SK-N-SH (cell line): Measurements from ENCODE around the gene CYB561. TPM values are rescaled to one million over a fixed set of nuclear protein-coding genes. Genes with fewer than 3 reads are reported as not detected.

ENCODE experiments used
- CTCF ChIA-PET: fragments of 300-600, 350-600 bp; formaldehyde crosslinking; extraction: SDS; loops from one replicate; lab custom pipeline; 2021; lab: Yijun Ruan, JAX
- POLR2A ChIA-PET: fragments of 350-600 bp; sonication (Branson Sonifier 250); formaldehyde crosslinking; extraction: SDS; loops from one replicate; lab custom pipeline; 2020; ENCODE audit warnings: antibody characterized with exemption, inconsistent platforms; lab: Yijun Ruan, JAX
- DNase-seq: peaks from one replicate; pipeline ENCODE4 v3.0.0; 2012
- H2AFZ ChIP-seq: fragments of 200-600 bp; sonication (generic); 2 replicates; pipeline ENCODE4 v1.8.1; 2016; ENCODE audit warnings: antibody characterized with exemption, mild to moderate bottlenecking, low read depth
- H3F3A ChIP-seq: fragments of 200-600 bp; sonication (generic); replicated peaks from 2 replicates; pipeline ENCODE3; 2016; ENCODE audit warnings: antibody characterized with exemption, mild to moderate bottlenecking; ENCODE audit not compliant: insufficient read depth
- H3K27ac ChIP-seq, 2 experiments: fragments of 200-500 bp in 1 of 2; fragments of 200-600 bp in 1 of 2; sonication (Bioruptor generic) in 1 of 2; sonication (generic), shearing (Covaris generic) in 1 of 2; 2 replicates each; pipeline versions ENCODE4 v1.5.1 to v1.6.1; 2014 to 2016; ENCODE audit warnings: low read depth in 2 of 2, inconsistent platforms in 1 of 2, low read length in 1 of 2, mild to moderate bottlenecking in 1 of 2, mixed read lengths in 1 of 2
- H3K27me3 ChIP-seq: fragments of 200-600 bp; sonication (generic), shearing (Covaris generic); 2 replicates; pipeline ENCODE4 v1.6.1; 2016; ENCODE audit warnings: mixed run types; ENCODE audit not compliant: insufficient read depth
- H3K36me3 ChIP-seq, 2 experiments: fragments of 200-500 bp in 1 of 2; fragments of 200-600 bp in 1 of 2; sonication (Bioruptor generic) in 1 of 2; sonication (generic) in 1 of 2; replicated peaks in 1 of 2; 2 replicates each; pipeline versions ENCODE3 to v1.5.1; 2014 to 2016; ENCODE audit warnings: low read length in 1 of 2, mild to moderate bottlenecking in 1 of 2; ENCODE audit not compliant: insufficient read depth in 2 of 2, control insufficient read depth in 1 of 2
- H3K4me1 ChIP-seq, 2 experiments: fragments of 200-500 bp in 1 of 2; fragments of 200-600 bp in 1 of 2; sonication (Bioruptor generic) in 1 of 2; sonication (generic), shearing (Covaris generic) in 1 of 2; 2 replicates each; pipeline versions ENCODE4 v1.5.1 to v1.6.1; 2014 to 2016; ENCODE audit warnings: low read depth in 1 of 2, low read length in 1 of 2, mixed run types in 1 of 2; ENCODE audit not compliant: insufficient read depth in 2 of 2, control insufficient read depth in 1 of 2
- H3K4me2 ChIP-seq: fragments of 200-600 bp; sonication (generic), shearing (Covaris generic); 2 replicates; pipeline ENCODE4 v1.6.1; 2017; ENCODE audit warnings: mixed run types
- H3K4me3 ChIP-seq, 2 experiments: fragments of 200-500 bp in 1 of 2; fragments of 200-600 bp in 1 of 2; sonication (Bioruptor generic) in 1 of 2; sonication (generic), shearing (Covaris generic) in 1 of 2; 2 replicates each; pipeline versions ENCODE4 v1.5.1 to v1.8.1; 2014 to 2016; ENCODE audit warnings: low read depth in 2 of 2, inconsistent platforms in 1 of 2, low read length in 1 of 2, mild to moderate bottlenecking in 1 of 2, mixed read lengths in 1 of 2, moderate library complexity in 1 of 2
- H3K79me2 ChIP-seq: fragments of 200-600 bp; sonication (generic); 2 replicates; pipeline ENCODE4 v1.8.1; 2017; ENCODE audit warnings: mild to moderate bottlenecking; ENCODE audit not compliant: insufficient read depth
- H3K9ac ChIP-seq: fragments of 200-600 bp; sonication (generic); 2 replicates; pipeline ENCODE4 v1.6.1; 2017; ENCODE audit warnings: mixed run types
- H3K9me2 ChIP-seq: fragments of 200-600 bp; sonication (generic); 2 replicates; pipeline ENCODE4 v1.6.1; 2017; ENCODE audit warnings: mixed run types
- H3K9me3 ChIP-seq: fragments of 200-600 bp; sonication (generic); 2 replicates; pipeline ENCODE4 v1.6.1; 2017; ENCODE audit warnings: mixed run types, mild to moderate bottlenecking, moderate library complexity
- H4K20me1 ChIP-seq: fragments of 200-600 bp; sonication (generic); 2 replicates; pipeline ENCODE4 v1.6.1; 2017; ENCODE audit warnings: mild to moderate bottlenecking, mixed run types; ENCODE audit not compliant: insufficient read depth
- CTCF ChIP-seq: fragments of 200-600 bp; sonication (generic); IDR thresholded peaks from 2 replicates; pipeline ENCODE4 v1.6.1; 2017; ENCODE audit warnings: antibody characterized with exemption, mild to moderate bottlenecking, moderate library complexity
- ELF1 ChIP-seq: IDR thresholded peaks from 2 replicates; pipeline ENCODE4 v1.4.0; 2012
- EP300 ChIP-seq, 2 experiments: IDR thresholded peaks; 2 replicates each; pipeline versions ENCODE4 v1.4.0 to v1.6.1; 2012; ENCODE audit warnings: borderline replicate concordance in 1 of 2, low read depth in 1 of 2, low read length in 1 of 2
- GABPA ChIP-seq: IDR thresholded peaks from 2 replicates; pipeline ENCODE4 v1.4.0; 2012; ENCODE audit warnings: low read depth, mild to moderate bottlenecking
- GATA2 ChIP-seq: sonication (generic); formaldehyde crosslinking; IDR thresholded peaks from 2 replicates; pipeline ENCODE4 v1.5.0; 2020; ENCODE audit warnings: mild to moderate bottlenecking, missing genetic modification reagents
- IRF3 ChIP-seq: fragments of 150-350 bp; IDR thresholded peaks from 2 replicates; pipeline ENCODE4 v1.6.1; 2016; ENCODE audit warnings: mild to moderate bottlenecking, low read depth, low read length
- JUND ChIP-seq: IDR thresholded peaks from 2 replicates; pipeline ENCODE4 v1.4.0; 2012
- MAX ChIP-seq: IDR thresholded peaks from 2 replicates; pipeline ENCODE4 v1.4.0; 2012; ENCODE audit warnings: low read depth
- RAD21 ChIP-seq: IDR thresholded peaks from 2 replicates; pipeline ENCODE4 v1.6.1; 2012; ENCODE audit warnings: mild to moderate bottlenecking, low read length
- RCOR1 ChIP-seq: fragments of 150-350 bp; IDR thresholded peaks from 2 replicates; pipeline ENCODE4 v1.6.1; 2017; ENCODE audit warnings: antibody characterized with exemption, low read length
- RFX5 ChIP-seq: IDR thresholded peaks from 2 replicates; pipeline ENCODE4 v1.6.1; 2012; ENCODE audit warnings: mild to moderate bottlenecking, improper control_type of control experiment, low read length
- RXRA ChIP-seq: IDR thresholded peaks from 2 replicates; pipeline ENCODE4 v1.4.0; 2012; ENCODE audit warnings: low read depth, mild to moderate bottlenecking, borderline replicate concordance
- SIN3A ChIP-seq: IDR thresholded peaks from 2 replicates; pipeline ENCODE4 v1.6.1; 2012; ENCODE audit warnings: low read depth, mild to moderate bottlenecking, low read length, moderate library complexity, borderline replicate concordance
- TCF12 ChIP-seq: IDR thresholded peaks from 2 replicates; pipeline ENCODE4 v1.4.0; 2012
- USF1 ChIP-seq: IDR thresholded peaks from 2 replicates; pipeline ENCODE4 v1.4.0; 2012; ENCODE audit warnings: low read depth, borderline replicate concordance
- YY1 ChIP-seq: IDR thresholded peaks from 2 replicates; pipeline ENCODE4 v1.4.0; 2012; ENCODE audit warnings: low read depth, mild to moderate bottlenecking
- WGBS: methylation state at CpG from one replicate; pipeline ENCODE4 v1.1.6; 2017; ENCODE audit warnings: low lambda C conversion rate; 5-methylcytosine and 5-hydroxymethylcytosine counted together
- polyA plus RNA-seq, 3 experiments: library from polyadenylated mRNA; depleted of rRNA; stranded (reverse); fragments of >200 nt; gene quantifications; 2 replicates each; pipeline ENCODE4 v1.2.3, GENCODE V29; 2012

The CYB561 gene
- polyA plus RNA-seq, 1 of the 3 experiments (the other 2 are of a cell fraction): 28.3 TPM

GRCh38 chr17:63491977-63492618 lies 46.0 kb upstream of the CYB561 start:
- Histone ChIP-seq H3K4me1 (peaks cover 0 to 16% of the 10 kb centered on the region in 2 experiments; a peak in 1 of 4 replicates), H3K4me3 (no peak overlapping the region), H2AFZ (no peak overlapping the region), H3F3A (no peaks in the 10 kb centered on the region), H3K36me3 (no peaks in the 10 kb centered on the region), H4K20me1 (no peaks in the 10 kb centered on the region), H3K9me3 (no peaks in the 10 kb centered on the region), H3K9me2 (no peaks in the 10 kb centered on the region), H3K4me2 (no peak overlapping the region), H3K27me3 (no peaks in the 10 kb centered on the region), H3K27ac (no peak overlapping the region), H3K79me2 (no peaks in the 10 kb centered on the region), H3K9ac (no peak overlapping the region)
- DNase-seq: no peak
- POLR2A ChIA-PET: interaction anchor here (1.5 kb wide), 2 partner anchors 11 to 12 kb away, joined by 3 to 4 read pairs; no protein-coding TSS in a partner anchor
- no peak for TF ChIP-seq RXRA
- TF ChIP-seq YY1: no peak
- no peak for TF ChIP-seq ELF1
- no peak for TF ChIP-seq SIN3A
- TF ChIP-seq GATA2 (CRISPR knock-in tag): no peak
- no peak for TF ChIP-seq IRF3
- no peak for TF ChIP-seq CTCF
- no peak for TF ChIP-seq EP300 (IDR thresholded peaks at IDR 0.05; ENCODE audit: borderline replicate concordance in 1 of 2, low read depth in 1 of 2, low read length in 1 of 2)
- WGBS: 79% methylated on average over 10 of the region's 10 CpGs
- CTCF ChIA-PET: interaction anchor here (0.9 to 4.3 kb wide), 6 partner anchors 10 to 120 kb away, joined by 3 to 25 read pairs (median 4); partner anchors contain the start of gene KCNH6

GRCh38 chr17:63491413-63491812 lies 45.3 kb upstream of the CYB561 start:
- Histone ChIP-seq H3K9ac (no peak overlapping the region), H3K9me3 (no peaks in the 10 kb centered on the region), H3K4me1 (peaks cover 0 to 12% of the 10 kb centered on the region in 2 experiments; a peak in 1 of 4 replicates), H3K36me3 (no peaks in the 10 kb centered on the region)
- CTCF ChIA-PET: interaction anchor here (0.9 to 4.3 kb wide), 6 partner anchors 9 to 120 kb away, joined by 3 to 25 read pairs (median 3); no protein-coding TSS in a partner anchor
- TF ChIP-seq RFX5 (no peak), RXRA (no peak), RCOR1 (no peak), TCF12 (no peak), GABPA (no peak), SIN3A (no peak), MAX (no peak), EP300 (IDR thresholded peaks at IDR 0.05; ENCODE audit: borderline replicate concordance in 1 of 2, low read depth in 1 of 2, low read length in 1 of 2) (no peak), RAD21 (no peak), JUND (no peak), USF1 (no peak)
- TF ChIP-seq, all 33 proteins: peak for 0
- Histone ChIP-seq H3K27ac (no peak overlapping the region), H3K4me3 (no peak overlapping the region), H4K20me1 (no peaks in the 10 kb centered on the region), H3K79me2 (no peaks in the 10 kb centered on the region), H2AFZ (no peak overlapping the region), H3K9me2 (no peaks in the 10 kb centered on the region), H3K4me2 (no peak overlapping the region), H3F3A (no peaks in the 10 kb centered on the region), H3K27me3 (no peaks in the 10 kb centered on the region)
- DNase-seq: no peak
- POLR2A ChIA-PET: interaction anchor here (1.5 kb wide), 2 partner anchors 10 to 12 kb away, joined by 3 to 4 read pairs; no protein-coding TSS in a partner anchor
- 74% methylated on average over 8 of the region's 8 CpGs for WGBS
